NCI-H2196 treated with DMSO at 0.1 percent for 48 hours (cell line): ENCODE results near the gene RAC2.

Source experiments
- DNase-seq: peaks from one replicate; lab custom pipeline; 2025; ENCODE audit not compliant: unreplicated experiment; lab: John Stamatoyannopoulos, UW

RAC2 gene

GRCh38 chr22:37244114-37244921 is at the start of gene RAC2:
Gene RAC2, minus strand, starts transcription at chr22:37244269. Its CDS starts 121 bp downstream, at chr22:37244148.
- no peak for DNase-seq

DNA sequence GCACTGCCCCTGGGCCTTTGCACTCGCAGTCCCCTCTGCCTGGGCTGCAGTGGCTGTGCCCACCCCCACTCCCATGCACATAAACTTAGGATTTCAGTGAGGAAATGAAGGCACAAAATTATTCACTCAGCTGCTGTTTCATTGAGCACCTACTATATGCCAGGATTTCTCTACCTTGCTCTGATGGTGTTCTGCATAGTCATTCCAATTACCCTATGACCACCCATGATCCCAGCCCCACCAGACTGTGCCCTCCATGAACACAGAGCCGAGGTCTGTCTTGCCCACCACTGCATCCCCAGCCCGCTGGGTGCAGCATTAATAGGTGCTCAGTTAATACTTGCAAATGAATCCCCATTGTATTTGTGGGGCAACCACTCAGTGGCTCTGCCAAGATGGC is 49.1 kb upstream of the RAC2 start:
- DNase-seq: no peak

- no peak for DNase-seq
Observed at GRCh38 chr22:37292641-37293040, 48.6 kb upstream of the RAC2 start.

DNA sequence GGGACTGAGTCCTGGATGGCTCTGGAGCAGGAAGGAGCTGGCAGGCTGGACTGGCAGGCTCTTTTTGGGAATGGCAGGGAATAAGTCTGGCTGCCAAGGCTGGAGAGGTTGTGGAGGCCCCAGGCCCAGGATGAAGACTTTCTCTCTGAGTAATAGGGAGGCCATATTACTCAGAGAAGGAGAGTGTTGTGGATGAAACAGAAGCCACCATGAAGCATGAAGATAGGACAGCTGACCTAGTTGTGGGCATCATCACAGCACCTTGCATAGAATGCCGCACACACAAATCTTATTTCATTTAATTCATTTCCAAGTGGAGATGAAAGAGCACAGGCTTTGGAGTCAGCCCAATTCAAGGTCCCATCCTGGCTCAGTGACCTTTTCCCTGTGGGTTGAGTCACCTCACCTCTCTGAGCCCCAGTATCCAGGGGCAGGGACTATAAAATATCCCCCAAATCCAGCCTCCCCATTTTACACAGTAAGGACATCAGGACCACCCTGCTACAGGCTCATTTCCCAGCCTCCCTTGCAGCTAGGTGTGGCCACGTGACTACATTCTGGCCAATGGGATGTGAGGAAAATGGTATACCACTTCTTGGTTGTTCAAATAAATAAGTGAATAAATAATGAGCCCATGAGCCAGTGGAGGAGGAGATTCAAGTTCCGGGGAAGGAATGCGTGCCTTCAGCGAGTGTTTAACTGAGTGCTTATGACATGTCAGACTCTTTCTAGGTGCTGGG is 47.7 kb upstream of the RAC2 start:
- DNase-seq: no peak

- DNase-seq: no peak
Observed at GRCh38 chr22:37290737-37291136, 46.7 kb upstream of the RAC2 start.

DNA sequence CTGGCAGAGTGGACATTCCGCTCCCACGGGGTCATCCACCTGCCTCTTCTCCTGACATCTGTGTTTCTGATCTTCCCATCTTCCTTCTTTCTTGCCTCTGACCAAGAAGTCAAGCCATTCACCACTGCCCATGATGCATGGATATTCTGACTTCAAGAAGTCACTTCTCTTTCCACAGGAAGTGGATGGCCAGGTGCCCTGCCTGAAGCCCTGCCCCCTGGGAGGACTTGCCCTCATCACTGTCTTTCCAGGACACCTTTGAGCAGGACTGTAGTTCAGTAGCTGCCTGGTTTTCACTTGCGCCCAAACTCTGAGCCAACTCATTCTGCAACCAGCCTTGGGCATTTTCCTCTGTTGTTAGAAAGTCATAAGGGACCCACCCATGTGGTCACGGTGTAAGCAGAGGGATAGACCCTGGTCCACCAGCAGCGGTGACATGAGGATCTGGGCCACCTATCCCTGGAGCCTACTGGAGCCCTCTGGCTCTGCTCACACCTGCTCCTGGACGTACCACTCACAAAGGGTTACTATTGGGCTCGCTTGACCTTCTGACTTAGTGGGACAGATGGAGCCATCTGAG is 45.2 kb upstream of the RAC2 start:
- no peak for DNase-seq

GRCh38 chr22:37288521-37288920 is 44.5 kb upstream of the RAC2 start:
- DNase-seq: no peak

GRCh38 chr22:37287550-37287951 is 43.5 kb upstream of the RAC2 start:
- no peak for DNase-seq

GRCh38 chr22:37285937-37286336 is 41.9 kb upstream of the RAC2 start:
- no peak for DNase-seq

GRCh38 chr22:37284805-37285355 is 40.8 kb upstream of the RAC2 start:
- DNase-seq: no peak

DNA sequence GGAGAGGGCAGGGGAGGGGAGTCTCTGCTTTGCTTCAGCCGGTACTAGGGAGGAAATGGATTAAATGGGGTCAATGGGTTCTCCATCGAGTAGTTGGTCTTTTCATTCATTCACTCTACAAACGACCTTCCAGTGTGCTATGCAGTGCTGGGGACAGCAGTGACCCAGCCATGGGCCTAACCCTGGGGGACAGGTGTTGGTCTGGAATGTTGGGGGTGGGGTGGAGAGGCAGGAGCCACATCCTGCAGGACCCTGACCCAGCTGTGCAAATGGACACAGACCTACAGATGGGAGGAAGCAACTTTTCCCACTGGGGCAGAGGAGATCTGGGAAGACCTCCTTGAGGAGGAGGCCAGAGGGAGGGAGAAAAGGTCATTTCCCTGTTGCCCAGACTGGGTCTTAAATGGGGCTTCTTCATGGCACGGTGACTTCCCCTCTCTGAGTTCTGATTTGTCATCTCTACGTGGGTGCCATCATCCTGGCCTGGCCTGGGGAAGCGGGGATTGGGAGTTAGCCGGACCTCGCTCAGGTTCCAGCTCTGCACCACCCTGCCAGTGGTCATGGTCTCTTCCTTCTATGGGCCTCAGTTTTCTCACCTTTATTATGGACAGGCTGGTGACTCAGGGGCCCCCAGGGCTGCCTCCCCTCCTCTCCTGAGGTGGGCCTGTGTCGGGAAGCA is 40.2 kb upstream of the RAC2 start:
- DNase-seq: no peak

DNA sequence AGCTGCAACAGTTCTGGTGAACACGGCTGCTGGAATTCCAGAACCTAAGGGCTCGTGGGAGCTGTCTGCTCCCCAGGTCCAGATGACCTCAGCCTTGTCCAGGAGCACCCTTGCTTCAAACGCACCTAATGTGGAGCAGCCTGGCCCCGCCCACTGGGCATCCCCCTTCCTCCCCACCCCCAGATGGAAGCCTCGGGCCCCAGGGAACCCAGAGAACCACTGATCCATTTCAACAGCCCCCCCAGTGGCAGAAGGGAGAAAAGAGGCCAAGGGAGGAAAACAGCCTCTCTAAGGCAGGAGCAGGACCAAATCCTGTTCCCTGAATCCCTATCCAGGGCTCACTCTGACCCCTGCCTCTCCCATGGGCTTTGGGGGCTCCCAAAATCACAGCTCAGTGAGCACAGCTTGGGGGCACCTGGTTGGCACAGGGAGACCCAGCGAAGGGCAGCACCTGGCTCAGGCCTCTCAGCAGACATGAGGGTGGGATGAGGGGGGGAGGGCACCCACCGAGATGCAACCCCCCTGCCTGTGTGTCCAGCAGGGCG is 39.4 kb upstream of the RAC2 start:
- DNase-seq: no peak

DNA sequence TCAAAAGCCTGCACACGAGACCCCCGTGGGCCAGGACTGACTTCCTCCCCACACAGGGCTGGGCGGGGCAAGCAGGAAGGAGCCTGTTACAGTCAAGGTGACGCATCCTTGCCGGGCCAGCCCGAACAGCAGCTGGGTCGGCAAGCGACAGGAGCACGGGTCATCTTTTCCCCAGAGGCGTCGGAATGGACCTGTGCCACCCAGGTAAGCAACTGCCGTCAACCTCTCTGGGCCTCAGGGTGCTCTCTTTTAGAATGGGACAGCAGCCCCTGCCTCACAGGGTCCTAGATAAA is 38.3 kb upstream of the RAC2 start, which contains the start of gene CYTH4:
Gene CYTH4 (plus strand): TSS at position 124 of the 293 bp plus-strand sequence. CDS start 62 bp downstream, at position 186.
- no peak for DNase-seq

DNA sequence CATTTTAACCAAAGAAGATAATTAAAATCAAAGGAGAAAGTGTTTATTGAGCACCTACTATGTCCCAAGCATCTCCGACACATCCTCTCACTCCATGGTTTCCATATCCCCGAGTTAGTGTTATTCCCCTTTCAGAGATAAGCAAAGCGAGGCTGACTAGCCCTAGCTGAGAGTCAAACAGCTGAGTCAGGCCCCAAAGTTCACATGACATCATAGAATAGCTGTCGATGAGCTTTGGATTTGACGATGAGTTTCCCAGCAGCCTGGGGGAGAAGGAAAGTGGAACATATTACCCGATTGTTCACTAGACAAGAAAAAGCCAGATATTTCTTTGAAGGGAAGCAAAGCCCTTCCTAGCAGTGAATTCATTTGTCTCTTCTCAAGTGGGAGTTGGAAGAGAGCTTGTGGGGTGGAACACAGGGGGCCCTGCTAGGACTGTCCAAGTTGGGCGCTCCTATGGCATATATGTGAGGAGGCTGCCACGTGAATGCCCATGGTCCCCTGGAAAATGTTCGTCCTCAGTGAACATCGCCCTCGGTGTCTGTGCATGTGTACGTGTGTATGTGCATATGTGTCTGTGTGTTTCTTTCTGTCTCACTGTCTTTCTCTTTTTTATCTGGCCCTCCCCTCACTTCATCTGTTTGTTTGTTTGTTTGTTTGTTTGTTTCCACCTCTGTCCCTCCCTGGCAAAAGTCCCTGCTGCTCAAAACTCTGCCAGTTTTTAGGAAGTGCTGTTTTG is 37.7 kb upstream of the RAC2 start:
- DNase-seq: no peak

DNA sequence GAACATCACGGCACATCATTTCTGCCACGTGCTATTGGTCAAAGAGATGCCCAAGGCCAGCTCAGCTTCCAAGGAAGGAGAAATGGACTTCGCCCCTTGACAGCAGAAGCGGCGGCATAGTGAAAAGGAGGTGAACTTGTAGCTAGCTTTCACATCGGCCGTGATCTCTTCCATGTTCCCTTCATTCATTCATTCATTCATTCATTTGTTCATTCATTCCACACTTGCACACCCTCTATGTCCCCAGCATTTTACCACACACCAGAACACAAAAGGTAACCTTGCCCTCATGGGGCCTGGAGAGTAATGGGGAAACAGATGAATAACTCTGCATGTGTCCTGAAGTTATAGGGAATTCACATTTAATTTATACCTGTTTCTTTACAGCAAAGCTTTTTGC is 37.1 kb upstream of the RAC2 start:
- DNase-seq: no peak

- DNase-seq: no peak
Observed at GRCh38 chr22:37280718-37281117, 36.6 kb upstream of the RAC2 start.

DNA sequence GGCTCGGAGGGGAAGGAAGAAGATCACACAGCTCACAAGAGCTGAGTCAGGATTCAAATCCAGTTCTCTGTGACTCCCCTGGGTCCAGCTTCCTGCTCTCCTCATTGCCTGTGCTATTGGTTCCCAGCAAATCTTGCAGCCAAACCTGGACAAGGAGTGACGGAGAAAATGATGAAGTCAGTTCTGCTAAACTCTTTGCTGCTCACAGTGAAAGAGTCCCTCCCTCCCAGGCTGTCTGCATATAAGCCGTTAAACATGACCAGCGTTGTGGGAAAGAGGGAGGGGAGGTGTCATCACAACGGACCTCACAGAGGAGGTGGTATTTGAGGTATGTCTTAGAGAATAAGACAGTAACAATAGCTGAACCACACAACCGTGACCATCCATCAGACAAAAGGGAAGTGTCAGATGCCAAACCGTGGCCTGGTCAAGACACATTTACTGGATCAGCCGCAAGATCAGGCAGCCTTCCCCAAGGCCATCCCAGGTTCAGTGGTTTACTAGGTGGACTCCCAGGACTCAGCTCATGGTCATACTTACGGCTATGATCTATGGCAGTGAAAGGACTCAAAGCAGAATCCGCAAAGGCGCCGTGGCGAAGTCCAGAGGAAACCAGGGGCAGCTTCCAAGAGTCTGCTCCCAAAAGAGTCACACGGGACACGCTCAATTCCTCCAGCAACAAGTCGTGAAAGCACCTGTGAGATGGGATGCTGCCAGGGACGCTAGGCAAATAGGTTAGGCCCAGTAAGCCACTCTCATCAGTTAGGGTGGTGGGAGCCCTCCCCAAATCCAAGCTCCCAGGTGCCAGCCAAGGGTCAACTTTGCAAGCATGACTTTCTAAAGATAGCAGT is 35.5 kb upstream of the RAC2 start:
- no peak for DNase-seq

- no peak for DNase-seq
Observed at GRCh38 chr22:37278261-37278660, 34.2 kb upstream of the RAC2 start.

- no peak for DNase-seq
Observed at GRCh38 chr22:37277384-37277783, 33.3 kb upstream of the RAC2 start.
